Hepatocyte (in vitro differentiated cells): ENCODE measurements around the gene ITGA4. TPM values are rescaled to one million over a fixed set of nuclear protein-coding genes. Genes with fewer than 3 reads are reported as not detected.

Source experiments
- DNase-seq: peaks from one replicate; pipeline ENCODE4 v3.0.0-alpha.2; 2016; ENCODE audit warnings: low spot score
- H2AFZ ChIP-seq: fragments of 200-600 bp; sonication (generic); 2 replicates; pipeline ENCODE4 v1.6.0; 2016; ENCODE audit warnings: antibody characterized with exemption, mild to moderate bottlenecking
- H3K27ac ChIP-seq: fragments of 200-600 bp; sonication (generic); 2 replicates; pipeline ENCODE4 v1.5.1; 2016; ENCODE audit warnings: mild to moderate bottlenecking
- H3K27me3 ChIP-seq: fragments of 200-600 bp; sonication (generic); 2 replicates; pipeline ENCODE4 v1.6.1; 2016
- H3K36me3 ChIP-seq: fragments of 200-600 bp; sonication (generic); replicated peaks from 2 replicates; pipeline ENCODE4 v1.5.1; 2016; ENCODE audit warnings: low read depth; ENCODE audit not compliant: insufficient read depth
- H3K4me1 ChIP-seq: fragments of 200-600 bp; sonication (generic); 2 replicates; pipeline ENCODE4 v1.5.1; 2016; ENCODE audit warnings: mild to moderate bottlenecking, moderate library complexity; ENCODE audit not compliant: insufficient read depth
- H3K4me2 ChIP-seq: fragments of 200-600 bp; sonication (generic); 2 replicates; pipeline ENCODE4 v1.6.0; 2016
- H3K4me3 ChIP-seq: fragments of 200-600 bp; sonication (generic); 2 replicates; pipeline ENCODE4 v1.5.1; 2016; ENCODE audit warnings: mild to moderate bottlenecking
- H3K79me2 ChIP-seq: fragments of 200-600 bp; sonication (generic); 2 replicates; pipeline ENCODE4 v1.6.0; 2017; ENCODE audit warnings: mild to moderate bottlenecking
- H3K9me2 ChIP-seq: fragments of 200-600 bp; sonication (generic); replicated peaks from 2 replicates; pipeline ENCODE4 v1.6.0; 2017; ENCODE audit warnings: mild to moderate bottlenecking; ENCODE audit not compliant: insufficient read depth
- H3K9me3 ChIP-seq: fragments of 200-600 bp; sonication (generic); 2 replicates; pipeline ENCODE4 v1.5.1; 2016; ENCODE audit warnings: low read depth, mild to moderate bottlenecking
- H4K20me1 ChIP-seq: fragments of 200-600 bp; sonication (generic); 2 replicates; pipeline ENCODE4 v1.6.0; 2016; ENCODE audit warnings: mild to moderate bottlenecking; ENCODE audit not compliant: insufficient read depth, poor library complexity, severe bottlenecking
- EZH2 ChIP-seq: fragments of 200-600 bp; sonication (generic); IDR thresholded peaks from 2 replicates; pipeline ENCODE4 v1.6.1; 2016; ENCODE audit warnings: antibody characterized with exemption, mild to moderate bottlenecking, borderline replicate concordance
- EZH2phosphoT487 ChIP-seq: fragments of 200-600 bp; sonication (generic); IDR thresholded peaks from one replicate; pipeline ENCODE4 v1.6.1; 2018; ENCODE audit warnings: antibody characterized with exemption, mild to moderate bottlenecking, low read depth, moderate library complexity; ENCODE audit not compliant: unreplicated experiment, severe bottlenecking
- WGBS: methylation state at CpG from one replicate; pipeline ENCODE4 v1.1.6; 2016; ENCODE audit warnings: low lambda C conversion rate; ENCODE audit errors: missing lambda C conversion rate; 5-methylcytosine and 5-hydroxymethylcytosine counted together
- polyA plus RNA-seq: library from polyadenylated mRNA; unstranded; fragments of >200 nt; fragmentation: Nextera tagmentation; extraction: Ambion mirVana; gene quantifications from 2 replicates; pipeline ENCODE4 v1.2.1, GENCODE V29; 2016
- total RNA-seq: library from RNA; depleted of rRNA; stranded (reverse); fragments of >200 nt; gene quantifications from 2 replicates; pipeline ENCODE4 v1.2.3, GENCODE V29; 2014
- TF ChIP-seq, protein P1 (sequence below): fragments of 200-600 bp; sonication (generic); IDR thresholded peaks from 2 replicates; pipeline ENCODE4 v1.5.1; 2016; ENCODE audit warnings: antibody characterized with exemption, mild to moderate bottlenecking; ENCODE audit not compliant: poor library complexity

ITGA4 gene
- total and polyA plus RNA-seq, 2 experiments from 2014 or later, result 1.9 to 6.3 TPM

- no peak for DNase-seq
- H4K20me1 ChIP-seq, result no peaks in the 10 kb centered on the region
- H3K36me3 ChIP-seq, result no peaks in the 10 kb centered on the region
- H3K9me2 ChIP-seq, result no peaks in the 10 kb centered on the region
- H3K4me1 ChIP-seq, result no peaks in the 10 kb centered on the region
- WGBS, result 58% methylated on average over 1 of the region's 1 CpG
- no peak overlapping the region for H3K4me2 ChIP-seq
- H3K4me3 ChIP-seq, result no peak overlapping the region
- no peaks in the 10 kb centered on the region for H3K79me2 ChIP-seq
- TF ChIP-seq, protein P1, sequence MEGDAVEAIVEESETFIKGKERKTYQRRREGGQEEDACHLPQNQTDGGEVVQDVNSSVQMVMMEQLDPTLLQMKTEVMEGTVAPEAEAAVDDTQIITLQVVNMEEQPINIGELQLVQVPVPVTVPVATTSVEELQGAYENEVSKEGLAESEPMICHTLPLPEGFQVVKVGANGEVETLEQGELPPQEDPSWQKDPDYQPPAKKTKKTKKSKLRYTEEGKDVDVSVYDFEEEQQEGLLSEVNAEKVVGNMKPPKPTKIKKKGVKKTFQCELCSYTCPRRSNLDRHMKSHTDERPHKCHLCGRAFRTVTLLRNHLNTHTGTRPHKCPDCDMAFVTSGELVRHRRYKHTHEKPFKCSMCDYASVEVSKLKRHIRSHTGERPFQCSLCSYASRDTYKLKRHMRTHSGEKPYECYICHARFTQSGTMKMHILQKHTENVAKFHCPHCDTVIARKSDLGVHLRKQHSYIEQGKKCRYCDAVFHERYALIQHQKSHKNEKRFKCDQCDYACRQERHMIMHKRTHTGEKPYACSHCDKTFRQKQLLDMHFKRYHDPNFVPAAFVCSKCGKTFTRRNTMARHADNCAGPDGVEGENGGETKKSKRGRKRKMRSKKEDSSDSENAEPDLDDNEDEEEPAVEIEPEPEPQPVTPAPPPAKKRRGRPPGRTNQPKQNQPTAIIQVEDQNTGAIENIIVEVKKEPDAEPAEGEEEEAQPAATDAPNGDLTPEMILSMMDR, result no peak
- TF ChIP-seq EZH2, result no peak
- no peak for TF ChIP-seq EZH2phosphoT487
- no peak overlapping the region for H2AFZ ChIP-seq
- no peaks in the 10 kb centered on the region for H3K27me3 ChIP-seq
- H3K9me3 ChIP-seq, result no peaks in the 10 kb centered on the region
- H3K27ac ChIP-seq, result no peak overlapping the region
Measured at GRCh38 chr2:181528441-181528840, 71.3 kb downstream of the ITGA4 start.

GRCh38 chr2:181536730-181537129 is 79.5 kb downstream of the ITGA4 start:
- H3K27ac ChIP-seq, result no peak overlapping the region
- no peaks in the 10 kb centered on the region for H3K9me3 ChIP-seq
- no peaks in the 10 kb centered on the region for H3K27me3 ChIP-seq
- WGBS, result 84% methylated on average over 2 of the region's 2 CpGs
- no peaks in the 10 kb centered on the region for H4K20me1 ChIP-seq
- no peak overlapping the region for H3K4me2 ChIP-seq
- no peaks in the 10 kb centered on the region for H3K79me2 ChIP-seq
- no peak overlapping the region for H2AFZ ChIP-seq
- TF ChIP-seq EZH2 (no peak), EZH2phosphoT487 (no peak)
- TF ChIP-seq, protein P1, result no peak
- no peak overlapping the region for H3K4me3 ChIP-seq
- no peaks in the 10 kb centered on the region for H3K36me3 ChIP-seq
- no peaks in the 10 kb centered on the region for H3K9me2 ChIP-seq
- DNase-seq, result no peak
- no peaks in the 10 kb centered on the region for H3K4me1 ChIP-seq

DNA sequence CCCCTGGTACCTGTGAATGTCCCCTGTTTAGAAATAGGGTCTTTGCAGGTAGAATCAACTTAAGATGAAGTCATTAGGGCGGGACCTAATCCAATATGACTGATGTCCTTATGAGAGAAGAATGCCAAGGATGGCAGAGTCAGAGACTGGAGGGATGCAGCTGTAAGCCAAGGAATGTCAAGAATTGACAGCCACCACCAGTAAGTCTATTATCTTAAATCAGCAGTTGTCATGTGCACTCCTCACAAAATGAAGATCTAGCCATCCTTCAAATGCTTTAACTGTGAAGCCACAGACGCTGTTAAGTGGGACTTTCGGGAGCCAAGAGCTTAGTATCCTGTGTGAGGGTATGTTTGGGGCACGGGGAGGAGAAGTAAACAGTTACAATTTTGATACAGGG is 83.2 kb downstream of the ITGA4 start:
- TF ChIP-seq, protein P1, result no peak
- TF ChIP-seq EZH2phosphoT487 (no peak), EZH2 (no peak)
- Histone ChIP-seq H3K79me2 (no peaks in the 10 kb centered on the region), H3K36me3 (no peaks in the 10 kb centered on the region), H3K9me3 (no peaks in the 10 kb centered on the region), H3K27me3 (no peaks in the 10 kb centered on the region), H3K27ac (no peak overlapping the region), H2AFZ (no peak overlapping the region), H3K4me1 (no peaks in the 10 kb centered on the region), H3K4me2 (no peak overlapping the region), H3K4me3 (no peak overlapping the region), H3K9me2 (no peaks in the 10 kb centered on the region), H4K20me1 (no peaks in the 10 kb centered on the region)
- DNase-seq, result no peak
- 91% methylated on average over 4 of the region's 4 CpGs for WGBS

GRCh38 chr2:181542170-181542569 is 85.0 kb downstream of the ITGA4 start:
- H3K4me2 ChIP-seq, result no peak overlapping the region
- no peaks in the 10 kb centered on the region for H3K27me3 ChIP-seq
- H3K4me1 ChIP-seq, result no peaks in the 10 kb centered on the region
- WGBS, result 77% methylated on average over 2 of the region's 2 CpGs
- no peaks in the 10 kb centered on the region for H4K20me1 ChIP-seq
- H3K36me3 ChIP-seq, result no peaks in the 10 kb centered on the region
- DNase-seq, result no peak
- no peak overlapping the region for H3K4me3 ChIP-seq
- no peaks in the 10 kb centered on the region for H3K9me2 ChIP-seq
- H2AFZ ChIP-seq, result no peak overlapping the region
- H3K79me2 ChIP-seq, result no peaks in the 10 kb centered on the region
- TF ChIP-seq EZH2phosphoT487 (no peak), EZH2 (no peak)
- TF ChIP-seq, protein P1, result no peak
- H3K27ac ChIP-seq, result no peak overlapping the region
- H3K9me3 ChIP-seq, result no peaks in the 10 kb centered on the region
